ENCODE results near the gene CHST11.

GRCh38 chr12:104571328-104571727 is 114.6 kb downstream of the CHST11 start:
- TF ChIP-seq, protein P1, sequence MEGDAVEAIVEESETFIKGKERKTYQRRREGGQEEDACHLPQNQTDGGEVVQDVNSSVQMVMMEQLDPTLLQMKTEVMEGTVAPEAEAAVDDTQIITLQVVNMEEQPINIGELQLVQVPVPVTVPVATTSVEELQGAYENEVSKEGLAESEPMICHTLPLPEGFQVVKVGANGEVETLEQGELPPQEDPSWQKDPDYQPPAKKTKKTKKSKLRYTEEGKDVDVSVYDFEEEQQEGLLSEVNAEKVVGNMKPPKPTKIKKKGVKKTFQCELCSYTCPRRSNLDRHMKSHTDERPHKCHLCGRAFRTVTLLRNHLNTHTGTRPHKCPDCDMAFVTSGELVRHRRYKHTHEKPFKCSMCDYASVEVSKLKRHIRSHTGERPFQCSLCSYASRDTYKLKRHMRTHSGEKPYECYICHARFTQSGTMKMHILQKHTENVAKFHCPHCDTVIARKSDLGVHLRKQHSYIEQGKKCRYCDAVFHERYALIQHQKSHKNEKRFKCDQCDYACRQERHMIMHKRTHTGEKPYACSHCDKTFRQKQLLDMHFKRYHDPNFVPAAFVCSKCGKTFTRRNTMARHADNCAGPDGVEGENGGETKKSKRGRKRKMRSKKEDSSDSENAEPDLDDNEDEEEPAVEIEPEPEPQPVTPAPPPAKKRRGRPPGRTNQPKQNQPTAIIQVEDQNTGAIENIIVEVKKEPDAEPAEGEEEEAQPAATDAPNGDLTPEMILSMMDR (IDR thresholded peaks at IDR 0.05): no peak
- TF ChIP-seq ZFX (IDR thresholded peaks at IDR 0.05; ENCODE audit: borderline replicate concordance): no peak

All from 22Rv1 (cell line).